ENCODE results near the gene ZBTB7B. TPM values are rescaled to one million over a fixed set of nuclear protein-coding genes. Genes with fewer than 3 reads are reported as not detected.
"Not testable (repeated sequence)": the region's sequence is repeated elsewhere in the genome, so short reads cannot be mapped to it uniquely, and the experiment has no call there.

ZBTB7B gene
- total and polyA plus RNA-seq, 2 experiments from 2014 or later = 2.3 to 27.0 TPM

GRCh38 chr1:154982341-154982740, 20.3 kb upstream of the ZBTB7B start:
- no peaks in the 10 kb centered on the region for H3K9me3 ChIP-seq (ENCODE audit: low read depth)
- no peaks in the 10 kb centered on the region; the same call in 1 of the 2 replicates for H3F3A ChIP-seq (ENCODE audit: insufficient read depth)
- H3K36me3 ChIP-seq (ENCODE audit: low read depth) = no peaks in the 10 kb centered on the region
- WGBS, 2 experiments (ENCODE audit: low coverage in 1 of 2, low lambda C conversion rate in 2 of 2, missing lambda C conversion rate in 2 of 2) = 53 to 70% methylated on average over 6 of the region's 6 CpGs
- no peak for DNase-seq
- H3K27me3 ChIP-seq (replicated peaks; ENCODE audit: insufficient read depth) = no peaks in the 10 kb centered on the region
- H3K27ac ChIP-seq = no peak overlapping the region
- H4K20me1 ChIP-seq (ENCODE audit: insufficient read depth) = no peaks in the 10 kb centered on the region
- H2AFZ ChIP-seq = peak overlapping the region; percentile 79
- no peaks in the 10 kb centered on the region for H3K9me2 ChIP-seq (ENCODE audit: insufficient read depth)
- peaks cover 73% of the 10 kb centered on the region for H3K79me2 ChIP-seq (ENCODE audit: insufficient read depth)
- peak overlapping the region; percentile 57 for H3K9ac ChIP-seq
- H3K4me1 ChIP-seq (ENCODE audit: insufficient read depth) = peaks cover 5% of the 10 kb centered on the region
- TF ChIP-seq EZH2phosphoT487 (IDR thresholded peaks at IDR 0.05; ENCODE audit: insufficient read depth, low read depth) (no peak), EZH2 (IDR thresholded peaks at IDR 0.05; ENCODE audit: insufficient read depth, poor library complexity, severe bottlenecking) (no peak)
- H3K4me3 ChIP-seq = peak overlapping the region; percentile 92
- in situ Hi-C loops (cut with MboI) = no loop called here
- peak overlapping the region; percentile 71 for H3K4me2 ChIP-seq (ENCODE audit: unreplicated experiment)

- Histone ChIP-seq H3K4me3 (peak within 1 kb of the TSS; percentile 92), H3K27me3 (replicated peaks; ENCODE audit: insufficient read depth) (no peaks in the 10 kb centered on the region), H3K4me1 (ENCODE audit: insufficient read depth) (peaks cover 5% of the 10 kb centered on the region), H2AFZ (peak within 1 kb of the TSS; percentile 85), H3K27ac (no peak within 1 kb of the TSS; the same call in 1 of the 2 replicates), H4K20me1 (ENCODE audit: insufficient read depth) (no peaks in the 10 kb centered on the region), H3K9me3 (ENCODE audit: low read depth) (no peaks in the 10 kb centered on the region), H3K9me2 (ENCODE audit: insufficient read depth) (no peaks in the 10 kb centered on the region), H3F3A (ENCODE audit: insufficient read depth) (no peaks in the 10 kb centered on the region; the same call in 1 of the 2 replicates), H3K79me2 (ENCODE audit: insufficient read depth) (peaks cover 73% of the 10 kb centered on the region), H3K36me3 (ENCODE audit: low read depth) (no peaks in the 10 kb centered on the region), H3K9ac (peak within 1 kb of the TSS; percentile 85), H3K4me2 (ENCODE audit: unreplicated experiment) (peak within 1 kb of the TSS; percentile 99)
- peak; percentile 100 for DNase-seq
- no peak for TF ChIP-seq EZH2 (IDR thresholded peaks at IDR 0.05; ENCODE audit: insufficient read depth, poor library complexity, severe bottlenecking)
- no peak for TF ChIP-seq EZH2phosphoT487 (IDR thresholded peaks at IDR 0.05; ENCODE audit: insufficient read depth, low read depth)
- in situ Hi-C loops (cut with MboI) = no loop called here
- WGBS, 2 experiments (ENCODE audit: low coverage in 1 of 2, low lambda C conversion rate in 2 of 2, missing lambda C conversion rate in 2 of 2) = 0 to 1% methylated on average over 26 of the region's 26 CpGs
Observed at GRCh38 chr1:154982897-154983648, 19.5 kb upstream of the ZBTB7B start, which contains the start of gene FLAD1. Gene FLAD1 (plus strand): TSS chr1:154983344. CDS start chr1:154983695, 351 bp downstream.

DNA sequence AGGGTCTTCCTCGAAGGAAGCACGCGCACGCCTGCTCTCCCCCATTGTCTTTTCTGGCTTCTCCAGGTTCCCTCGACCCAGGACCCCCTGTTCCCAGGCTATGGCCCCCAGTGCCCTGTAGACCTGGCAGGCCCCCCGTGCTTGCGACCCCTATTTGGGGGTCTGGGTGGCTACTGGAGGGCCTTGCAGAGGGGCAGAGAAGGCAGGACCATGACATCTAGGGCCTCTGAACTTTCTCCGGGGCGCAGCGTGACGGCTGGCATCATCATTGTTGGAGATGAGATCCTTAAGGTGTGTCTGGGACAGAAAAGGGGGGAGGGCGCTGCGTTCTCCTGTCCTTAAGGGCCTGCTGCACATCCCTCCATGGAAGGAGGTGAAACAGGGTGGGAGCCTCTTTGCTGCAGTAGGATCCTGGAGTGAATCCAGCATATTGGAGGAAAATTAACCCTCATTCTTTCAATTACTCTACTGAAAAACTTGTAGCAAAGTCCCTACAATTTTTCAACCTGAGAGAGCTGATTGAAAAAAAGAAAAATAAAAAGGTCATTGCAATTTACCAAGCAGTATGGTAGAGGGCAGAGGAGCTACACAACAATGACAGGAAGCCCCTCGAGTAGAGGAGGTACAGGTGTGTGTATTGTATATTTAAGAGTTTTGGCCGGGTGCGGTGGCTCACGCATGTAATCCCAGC, 18.7 kb upstream of the ZBTB7B start:
- Histone ChIP-seq H3K9ac (peak overlapping the region; percentile 85), H3F3A (ENCODE audit: insufficient read depth) (no peaks in the 10 kb centered on the region; the same call in 1 of the 2 replicates), H3K9me3 (ENCODE audit: low read depth) (no peaks in the 10 kb centered on the region), H3K27me3 (replicated peaks; ENCODE audit: insufficient read depth) (no peaks in the 10 kb centered on the region), H3K4me3 (peak overlapping the region; percentile 92), H4K20me1 (ENCODE audit: insufficient read depth) (no peaks in the 10 kb centered on the region), H2AFZ (peak overlapping the region; percentile 85), H3K9me2 (ENCODE audit: insufficient read depth) (no peaks in the 10 kb centered on the region), H3K36me3 (ENCODE audit: low read depth) (0 out of 2 replicates have a peak, but pooled peaks cover 6% of the 10 kb centered on the region), H3K4me2 (ENCODE audit: unreplicated experiment) (peak overlapping the region; percentile 99), H3K79me2 (ENCODE audit: insufficient read depth) (peaks cover 69% of the 10 kb centered on the region), H3K4me1 (ENCODE audit: insufficient read depth) (peaks cover 5% of the 10 kb centered on the region), H3K27ac (no peak overlapping the region)
- WGBS, 2 experiments (ENCODE audit: low coverage in 1 of 2, low lambda C conversion rate in 2 of 2, missing lambda C conversion rate in 2 of 2) = 21 to 22% methylated on average over 17 of the region's 17 CpGs
- TF ChIP-seq EZH2phosphoT487 (IDR thresholded peaks at IDR 0.05; ENCODE audit: insufficient read depth, low read depth) (no peak), EZH2 (IDR thresholded peaks at IDR 0.05; ENCODE audit: insufficient read depth, poor library complexity, severe bottlenecking) (no peak)
- peak; percentile 29 for DNase-seq
- in situ Hi-C loops (cut with MboI) = no loop called here

- H3K4me1 ChIP-seq (ENCODE audit: insufficient read depth); H3F3A ChIP-seq (ENCODE audit: insufficient read depth); H3K36me3 ChIP-seq (ENCODE audit: low read depth); in situ Hi-C loops (cut with MboI); H4K20me1 ChIP-seq (ENCODE audit: insufficient read depth); H2AFZ ChIP-seq; H3K27me3 ChIP-seq (replicated peaks; ENCODE audit: insufficient read depth); H3K9ac ChIP-seq; H3K4me3 ChIP-seq; H3K4me2 ChIP-seq (ENCODE audit: unreplicated experiment); H3K27ac ChIP-seq; DNase-seq; H3K9me2 ChIP-seq (ENCODE audit: insufficient read depth); H3K9me3 ChIP-seq (ENCODE audit: low read depth): not testable (repeated sequence)
- peaks cover 50% of the 10 kb centered on the region for H3K79me2 ChIP-seq (ENCODE audit: insufficient read depth)
- 89% methylated on average over 4 of the region's 4 CpGs for WGBS, 2 experiments (ENCODE audit: low coverage in 1 of 2, low lambda C conversion rate in 2 of 2, missing lambda C conversion rate in 2 of 2)
Observed at GRCh38 chr1:154986736-154987135, 15.9 kb upstream of the ZBTB7B start.

All from GM23248 (cell line).